ENCODE measurements around the gene PLAC8. TPM values are rescaled to one million over a fixed set of nuclear protein-coding genes. Genes with fewer than 3 reads are reported as not detected.

Gene PLAC8
- total and polyA plus RNA-seq, 2 of the 8 experiments (the other 6 are each of a cell fraction or from before 2014, with no cell fraction given) = 0.98 to 1.1 TPM

GRCh38 chr4:83129264-83129663 is 14.7 kb upstream of the PLAC8 start (continued):
- TF ChIP-seq MAFK (IDR thresholded peaks at IDR 0.05; ENCODE audit: low read depth, low read length) = no peak
- TF ChIP-seq POU5F1 (IDR thresholded peaks at IDR 0.05; ENCODE audit: low read depth, low read length) = no peak
- TF ChIP-seq GABPA (IDR thresholded peaks at IDR 0.05; ENCODE audit: borderline replicate concordance, insufficient read depth, low read length) = no peak
- no peak for TF ChIP-seq CREB1 (IDR thresholded peaks at IDR 0.05)
